ENCODE data around the gene TTC17. TPM values are rescaled to one million over a fixed set of nuclear protein-coding genes. Genes with fewer than 3 reads are reported as not detected.

The TTC17 gene
- total RNA-seq, 1 donor from 2014 or later, result 143 TPM

GRCh38 chr11:43493431-43493830 is 134.7 kb downstream of the TTC17 start:
- Mint-ChIP-seq H3K4me1 (no peaks in the 10 kb centered on the region), H3K36me3 (peaks cover 37% of the 10 kb centered on the region), H3K27ac (no peak overlapping the region), H3K27me3 (ENCODE audit: low read depth) (no peaks in the 10 kb centered on the region), H3K4me3 (no peak overlapping the region), H3K9me3 (no peaks in the 10 kb centered on the region)
- DNase-seq (ENCODE audit: low spot score in 2 of 2, unreplicated experiment in 2 of 2), result no peak
- TF ChIP-seq CTCF (IDR thresholded peaks at IDR 0.05; ENCODE audit: unreplicated experiment), result no peak

DNA sequence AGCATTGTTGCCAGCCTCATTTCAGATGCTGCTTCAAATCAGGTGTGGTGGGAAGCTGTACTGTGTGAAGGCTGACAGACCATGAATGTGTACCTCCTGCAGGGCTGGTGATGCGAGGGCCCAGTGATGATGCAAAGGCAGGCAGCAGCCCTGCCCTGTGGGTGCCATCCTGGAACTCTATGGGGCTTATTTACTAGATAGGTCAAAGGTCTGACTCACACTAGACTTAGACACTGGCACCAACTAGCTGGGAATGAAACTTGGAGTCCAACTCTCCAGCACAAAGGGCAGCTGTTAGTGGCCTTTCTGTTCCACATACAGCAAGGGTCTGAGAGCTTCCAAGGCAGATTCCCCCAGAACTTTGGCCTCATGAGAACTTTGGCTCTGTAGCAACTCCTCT is 138.4 kb downstream of the TTC17 start:
- H3K27ac Mint-ChIP-seq, result no peak overlapping the region
- peaks cover 10% of the 10 kb centered on the region for H3K27me3 Mint-ChIP-seq (ENCODE audit: low read depth)
- TF ChIP-seq CTCF (IDR thresholded peaks at IDR 0.05; ENCODE audit: unreplicated experiment), result no peak
- H3K4me3 Mint-ChIP-seq, result no peak overlapping the region
- H3K9me3 Mint-ChIP-seq, result peaks cover 7% of the 10 kb centered on the region
- H3K36me3 Mint-ChIP-seq, result peaks cover 20% of the 10 kb centered on the region
- DNase-seq (ENCODE audit: low spot score in 2 of 2, unreplicated experiment in 2 of 2), result no peak
- H3K4me1 Mint-ChIP-seq, result no peaks in the 10 kb centered on the region

DNA sequence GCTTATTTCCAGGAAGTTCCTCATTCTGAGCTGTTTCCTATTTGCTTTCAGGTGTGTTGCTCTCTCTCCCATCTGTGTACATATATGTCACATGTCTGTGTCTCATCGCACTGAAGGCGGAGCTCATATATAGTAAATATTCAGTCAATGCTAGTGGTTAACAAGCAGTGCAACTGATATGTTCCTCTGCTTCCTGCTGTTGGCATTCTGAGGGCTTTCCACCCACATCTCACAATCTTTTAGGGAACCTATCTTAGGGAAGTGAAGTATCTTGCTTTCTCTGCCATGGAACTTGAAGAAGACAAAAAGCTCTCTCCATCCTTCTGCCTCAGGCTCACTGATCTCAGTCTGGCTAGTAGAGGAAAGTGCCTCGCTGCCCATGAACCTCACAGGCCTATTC is 139.8 kb downstream of the TTC17 start:
- peaks cover 8% of the 10 kb centered on the region for H3K36me3 Mint-ChIP-seq
- TF ChIP-seq CTCF (IDR thresholded peaks at IDR 0.05; ENCODE audit: unreplicated experiment), result no peak
- H3K9me3 Mint-ChIP-seq, result peaks cover 7% of the 10 kb centered on the region
- peaks cover 10% of the 10 kb centered on the region for H3K27me3 Mint-ChIP-seq (ENCODE audit: low read depth)
- no peak overlapping the region for H3K4me3 Mint-ChIP-seq
- H3K27ac Mint-ChIP-seq, result no peak overlapping the region
- DNase-seq (ENCODE audit: low spot score in 2 of 2, unreplicated experiment in 2 of 2), result no peak
- H3K4me1 Mint-ChIP-seq, result no peaks in the 10 kb centered on the region

- no peak for DNase-seq (ENCODE audit: low spot score in 2 of 2, unreplicated experiment in 2 of 2)
- no peak for TF ChIP-seq CTCF (IDR thresholded peaks at IDR 0.05; ENCODE audit: unreplicated experiment)
- H3K4me1 Mint-ChIP-seq, result peaks cover under 1% of the 10 kb centered on the region
- no peaks in the 10 kb centered on the region for H3K36me3 Mint-ChIP-seq
- no peak overlapping the region for H3K4me3 Mint-ChIP-seq
- no peak overlapping the region for H3K27ac Mint-ChIP-seq
- H3K27me3 Mint-ChIP-seq (ENCODE audit: low read depth), result peaks cover 10% of the 10 kb centered on the region
- H3K9me3 Mint-ChIP-seq, result peaks cover 7% of the 10 kb centered on the region
Observed at GRCh38 chr11:43503417-43503816, 144.7 kb downstream of the TTC17 start.

- H3K4me1 Mint-ChIP-seq, result peaks cover 6% of the 10 kb centered on the region
- no peak overlapping the region for H3K4me3 Mint-ChIP-seq
- H3K27ac Mint-ChIP-seq, result no peak overlapping the region
- TF ChIP-seq CTCF (IDR thresholded peaks at IDR 0.05; ENCODE audit: unreplicated experiment), result no peak
- peaks cover 10% of the 10 kb centered on the region for H3K27me3 Mint-ChIP-seq (ENCODE audit: low read depth)
- DNase-seq (ENCODE audit: low spot score in 2 of 2, unreplicated experiment in 2 of 2), result no peak
- H3K9me3 Mint-ChIP-seq, result peaks cover 7% of the 10 kb centered on the region
- H3K36me3 Mint-ChIP-seq, result no peaks in the 10 kb centered on the region
Observed at GRCh38 chr11:43504316-43504950, 145.7 kb downstream of the TTC17 start.

- TF ChIP-seq CTCF (IDR thresholded peaks at IDR 0.05; ENCODE audit: unreplicated experiment), result no peak
- Mint-ChIP-seq H3K27ac (no peak overlapping the region), H3K4me1 (peaks cover 6% of the 10 kb centered on the region), H3K36me3 (no peaks in the 10 kb centered on the region), H3K4me3 (no peak overlapping the region), H3K27me3 (ENCODE audit: low read depth) (peaks cover 10% of the 10 kb centered on the region), H3K9me3 (peaks cover 7% of the 10 kb centered on the region)
- no peak for DNase-seq (ENCODE audit: low spot score in 2 of 2, unreplicated experiment in 2 of 2)
Observed at GRCh38 chr11:43505171-43505570, 146.5 kb downstream of the TTC17 start.

Measured in mesothelial cell of epicardium (in vitro differentiated cells).